ENCODE measurements around the gene ACCS. TPM values are rescaled to one million over a fixed set of nuclear protein-coding genes. Genes with fewer than 3 reads are reported as not detected.

ACCS gene
- total RNA-seq, 1 experiment from 2014 or later: 2.3 TPM

Other genes with a start within 250 kb of the ACCS start
- 39.7 and 67.3 TPM in 2 replicates for gene ALKBH3, start 185.4 kb upstream of the ACCS start, total RNA-seq (2014; rRNA removed; shearing (Covaris generic))
- 1.6 and 5.3 TPM in 2 replicates for gene C11orf96, start 123.6 kb upstream of the ACCS start, total RNA-seq (2014; rRNA removed; shearing (Covaris generic))
- not detected in 2 replicates for gene ACCSL, start 18.3 kb upstream of the ACCS start, total RNA-seq (2014; rRNA removed; shearing (Covaris generic))
- 172 and 259 TPM in 2 replicates for gene EXT2, start 29.4 kb downstream of the ACCS start, total RNA-seq (2014; rRNA removed; shearing (Covaris generic))
- gene ALX4, start 243.9 kb downstream of the ACCS start, total RNA-seq (2014; rRNA removed; shearing (Covaris generic)): 7.0 and 9.9 TPM in 2 replicates

Measured in M059J (cell line).